GM19397 (cell line): ENCODE data around the gene TSPEAR.

Source experiments
- ATAC-seq: cut with Tn5 transposase; IDR thresholded peaks from one replicate; pipeline ENCODE4 v1.9.1; 2021; ENCODE audit warnings: mild to moderate bottlenecking, moderate library complexity; ENCODE audit not compliant: unreplicated experiment

The TSPEAR gene

DNA sequence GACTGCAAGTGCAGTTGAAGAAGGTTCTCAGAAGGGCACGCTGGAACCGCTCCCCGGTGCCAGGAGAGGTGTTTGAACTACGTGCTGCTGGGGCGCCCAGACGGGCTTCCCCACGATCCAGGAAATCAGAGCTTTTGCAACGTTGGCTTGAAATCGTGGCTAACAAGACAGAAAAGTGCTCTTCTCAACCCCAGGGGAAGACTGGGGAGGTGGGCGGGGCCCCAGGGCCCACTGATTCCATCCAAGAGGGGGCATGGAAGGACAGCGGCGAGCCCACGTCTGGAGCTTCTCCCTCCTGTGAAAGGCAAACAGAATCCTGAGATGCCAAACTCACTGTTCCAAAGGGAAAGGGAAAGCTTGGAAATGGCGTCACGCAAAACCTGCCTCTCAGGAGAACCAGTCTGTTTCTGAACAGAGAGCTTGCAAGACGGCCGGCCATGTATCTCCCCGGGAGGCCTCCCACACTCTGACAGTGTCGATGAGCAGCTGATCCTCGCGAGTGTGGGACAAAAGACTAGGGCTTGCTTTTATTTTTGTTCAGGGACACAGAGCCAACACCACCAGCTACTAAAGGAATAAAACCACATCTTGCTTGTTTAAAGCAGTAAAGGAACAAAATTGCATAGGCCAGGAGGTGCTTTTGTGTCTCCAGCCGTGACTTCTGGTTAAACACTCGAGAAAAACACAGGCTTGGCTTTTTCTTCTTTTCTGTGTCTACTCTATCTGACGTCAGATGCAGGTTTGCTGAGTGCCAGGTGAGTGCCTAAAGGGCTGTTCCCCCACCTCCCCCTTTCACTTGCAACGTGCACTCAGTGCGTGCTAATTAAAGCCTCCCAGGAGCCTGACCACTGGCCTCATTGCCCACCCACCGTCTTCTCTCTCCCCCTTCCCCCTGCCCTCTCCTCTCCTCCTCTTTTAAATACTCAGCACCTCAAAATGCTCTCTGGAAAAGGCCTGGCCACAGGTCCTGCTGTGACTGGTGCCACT lies 214.5 kb downstream of the TSPEAR start:
- no peak for ATAC-seq

DNA sequence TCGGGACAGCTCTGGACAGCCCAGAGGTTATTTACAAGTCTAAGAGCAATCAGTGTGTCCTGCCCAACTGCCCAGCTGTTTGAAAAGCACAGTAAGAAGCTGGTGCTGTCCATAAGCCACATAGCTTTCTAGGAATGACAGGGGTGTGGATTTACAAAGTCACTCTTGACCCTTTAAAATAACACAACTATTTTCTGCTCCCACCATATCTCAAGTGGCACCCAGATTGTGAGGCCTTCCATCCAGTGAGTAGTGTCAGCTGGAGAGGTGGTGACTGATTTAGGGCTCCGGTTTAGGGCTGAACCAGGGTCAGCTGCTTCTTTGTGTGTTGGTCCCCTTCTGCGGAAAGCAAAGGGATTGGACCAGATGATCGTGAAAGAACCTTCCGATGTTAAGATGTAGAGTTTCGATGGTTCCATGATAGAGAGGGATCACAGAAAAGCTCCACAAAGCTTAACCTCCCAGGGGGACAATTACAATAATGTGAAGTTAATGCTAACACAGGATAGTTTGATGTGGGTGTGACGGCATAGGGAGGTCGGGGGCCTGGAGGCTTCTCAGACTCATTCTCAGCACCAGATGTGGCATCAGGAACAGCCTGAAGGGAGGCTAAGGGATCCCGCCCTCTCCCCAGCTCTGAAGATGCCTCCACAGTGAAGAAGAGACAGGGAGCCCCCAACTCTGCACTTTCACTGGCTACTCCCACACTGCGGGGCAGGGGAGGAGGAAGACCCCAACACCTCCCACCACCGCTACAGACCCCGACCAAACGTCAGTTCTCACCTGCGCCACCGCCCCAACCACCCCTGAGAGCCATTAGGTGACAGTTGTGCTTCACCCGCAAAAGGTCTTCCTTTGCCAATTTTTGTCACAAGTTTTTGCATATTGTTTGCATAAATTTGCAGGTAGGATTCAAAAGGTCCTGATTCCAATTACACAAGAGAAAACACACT lies 215.5 kb downstream of the TSPEAR start:
- ATAC-seq = no peak

GRCh38 chr21:44494956-44495355 lies 216.4 kb downstream of the TSPEAR start:
- ATAC-seq = no peak

GRCh38 chr21:44494418-44494817 lies 217.0 kb downstream of the TSPEAR start:
- ATAC-seq = no peak

DNA sequence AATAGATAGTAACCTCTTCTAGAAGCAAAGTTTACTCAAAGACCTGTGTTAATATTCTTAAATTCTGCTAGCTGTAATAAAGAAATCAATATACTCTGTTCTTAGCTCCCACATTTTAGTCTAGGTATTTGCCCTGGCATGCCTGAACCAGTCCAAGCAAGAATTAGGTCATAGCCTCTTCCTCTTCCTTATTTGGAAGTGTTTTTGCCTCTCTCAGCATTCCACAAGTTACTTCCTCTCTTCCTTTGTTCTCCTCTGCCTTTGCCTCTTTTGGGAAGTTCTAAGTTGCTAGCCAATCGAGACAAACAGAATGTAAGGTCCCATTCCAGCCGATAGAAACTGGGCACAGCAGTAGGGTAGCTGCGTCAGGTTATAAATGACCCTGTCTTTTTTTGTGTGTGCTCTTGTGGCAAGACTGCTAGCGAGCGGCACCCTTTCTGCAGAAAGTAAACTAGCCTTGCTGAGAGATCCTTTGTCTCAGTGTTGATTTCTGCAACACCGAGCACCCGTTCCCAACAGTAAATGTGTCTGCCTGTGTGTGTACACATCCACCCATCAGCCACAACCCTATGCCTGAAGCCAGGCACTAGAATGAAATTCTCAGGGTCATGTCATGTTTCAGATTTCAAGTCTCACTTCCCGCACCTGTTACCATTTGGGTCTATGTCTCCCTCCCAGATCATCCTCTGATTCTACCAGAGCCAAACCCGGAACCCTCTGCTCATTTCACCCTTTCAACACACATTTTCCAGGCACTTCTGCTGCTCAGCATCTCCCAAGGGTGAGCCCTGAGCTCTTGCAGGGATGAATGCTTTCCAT lies 218.6 kb downstream of the TSPEAR start:
- no peak for ATAC-seq

DNA sequence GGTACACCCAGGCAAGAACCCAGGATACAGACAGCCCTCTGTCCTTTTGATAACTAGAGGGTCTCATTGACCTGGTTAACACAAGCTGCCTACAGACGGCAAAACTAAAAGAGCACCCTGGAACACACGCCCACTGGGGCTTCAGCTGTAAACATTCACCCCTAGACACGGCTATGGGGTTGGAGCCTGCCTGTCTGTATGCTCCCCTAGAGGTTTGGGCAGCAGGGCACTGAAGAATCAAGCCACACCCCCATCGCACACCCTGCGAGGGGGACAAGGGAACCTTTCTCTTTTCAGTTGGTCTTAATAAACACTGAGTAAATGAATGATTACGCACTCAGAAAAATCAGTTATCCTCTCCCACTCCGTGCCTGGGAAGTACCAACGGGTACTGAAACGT lies 220.6 kb downstream of the TSPEAR start:
- no peak for ATAC-seq

GRCh38 chr21:44490405-44490804 lies 221.0 kb downstream of the TSPEAR start:
- no peak for ATAC-seq

- no peak for ATAC-seq
Observed at GRCh38 chr21:44489962-44490361, 221.4 kb downstream of the TSPEAR start.

- no peak for ATAC-seq
Observed at GRCh38 chr21:44487831-44488230, 223.5 kb downstream of the TSPEAR start.

GRCh38 chr21:44486302-44486701 lies 225.1 kb downstream of the TSPEAR start:
- no peak for ATAC-seq

GRCh38 chr21:44485796-44486195 lies 225.6 kb downstream of the TSPEAR start:
- no peak for ATAC-seq

GRCh38 chr21:44485254-44485793 lies 226.0 kb downstream of the TSPEAR start:
- no peak for ATAC-seq

- no peak for ATAC-seq
Observed at GRCh38 chr21:44484498-44485253, 226.7 kb downstream of the TSPEAR start.

GRCh38 chr21:44483288-44484237 lies 227.8 kb downstream of the TSPEAR start:
- no peak for ATAC-seq

DNA sequence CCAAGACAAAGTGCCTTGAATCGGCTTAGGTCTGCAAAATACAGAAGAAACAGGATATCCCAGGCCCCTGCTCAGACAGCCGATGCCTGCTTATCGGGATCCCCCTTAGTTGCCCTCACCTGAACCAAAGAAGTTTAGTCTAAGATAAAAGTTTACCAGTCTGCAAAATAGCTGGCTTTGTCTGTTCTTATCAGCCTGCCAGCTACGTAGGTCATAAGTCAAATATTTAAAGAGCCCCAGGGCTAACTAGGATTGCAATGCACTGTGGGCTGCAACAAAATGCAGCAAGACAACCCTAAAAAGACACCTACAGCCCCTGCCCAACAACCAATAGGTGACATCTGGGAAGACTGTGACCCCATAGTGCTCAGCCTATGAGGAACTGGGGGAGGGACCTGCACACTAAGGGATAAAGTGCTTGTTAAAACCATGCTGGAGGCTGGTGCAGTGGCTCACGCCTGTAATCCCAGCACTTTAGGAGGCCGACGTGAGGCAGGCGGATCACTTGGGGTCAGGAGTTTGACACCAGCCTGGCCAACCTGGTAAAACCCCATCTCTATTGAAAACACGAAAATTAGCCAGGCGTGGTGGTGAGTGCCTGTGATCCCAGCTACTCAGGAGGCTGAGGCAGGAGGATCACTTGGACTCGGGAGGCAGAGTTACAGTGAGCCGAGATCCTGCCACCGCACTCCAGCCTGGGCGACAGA lies 228.6 kb downstream of the TSPEAR start:
- ATAC-seq = no peak

DNA sequence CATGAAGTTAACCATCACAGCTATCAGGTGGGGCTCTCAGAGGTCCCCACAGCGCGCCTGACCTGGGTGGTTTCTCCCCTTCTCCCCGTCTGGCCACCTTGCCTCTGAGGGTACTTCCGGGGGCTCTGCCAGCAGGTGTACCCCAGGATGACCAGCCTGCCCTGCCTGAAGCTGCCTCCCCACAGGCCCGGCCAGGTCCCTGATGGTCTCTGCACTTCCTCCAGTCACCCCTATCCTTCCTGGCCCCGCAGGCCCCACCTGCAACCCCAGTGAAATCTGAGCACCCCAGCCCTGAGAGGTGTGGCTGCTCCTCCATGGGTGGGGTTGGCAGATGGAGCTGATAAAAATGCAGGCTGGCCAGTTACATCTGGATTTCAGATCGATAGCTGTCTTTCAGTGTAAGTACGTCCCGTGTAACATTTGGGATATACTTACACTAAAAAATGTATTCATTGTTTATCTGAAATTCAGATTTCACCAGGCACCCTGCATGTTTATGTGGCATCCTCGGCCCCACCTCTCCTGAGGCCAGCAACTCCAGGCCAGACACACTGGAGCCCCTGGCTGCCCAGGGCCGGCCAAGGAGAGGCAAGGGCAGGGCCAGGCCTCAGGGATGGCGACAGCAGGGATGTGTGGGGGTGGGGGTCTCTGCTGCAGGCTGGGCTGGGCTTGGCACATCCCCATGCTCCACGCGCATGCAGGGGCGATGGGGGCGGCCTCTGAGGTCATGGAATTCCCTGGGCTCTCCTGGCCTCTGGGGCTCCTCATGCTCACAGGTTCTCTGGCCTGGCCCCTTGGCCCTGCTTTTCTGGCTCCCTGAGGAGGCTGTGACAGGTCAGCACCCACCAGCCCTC lies 230.9 kb downstream of the TSPEAR start:
- ATAC-seq = no peak
